GM12878 (cell line): ENCODE measurements around the gene ORAI3. TPM values are rescaled to one million over a fixed set of nuclear protein-coding genes. Genes with fewer than 3 reads are reported as not detected.

Source experiments
- ATAC-seq: fragments of 200-7000 bp; cut with Tn5 transposase; 3 replicates; pipeline ENCODE4 v1.9.1; 2020; ENCODE audit warnings: mild to moderate bottlenecking, moderate library complexity
- BruUV-seq: library from RNA; stranded (reverse); fragments of 400-500 nt; replicated peaks from 2 replicates; lab custom pipeline; 2021; lab: Mats Ljungman, UMichigan
- CTCF ChIA-PET: fragments of 300-600 bp; sonication (Branson Sonifier 250); formaldehyde crosslinking; extraction: SDS; loops from one replicate; lab custom pipeline; 2021; ENCODE audit warnings: inconsistent platforms; lab: Yijun Ruan, JAX
- POLR2A ChIA-PET: fragments of 350-600 bp; formaldehyde crosslinking; extraction: SDS; loops from one replicate; lab custom pipeline; 2021; ENCODE audit warnings: inconsistent platforms; lab: Charles Lee
- RAD21 ChIA-PET: fragments of 300-600 bp; sonication (Branson Sonifier 250); formaldehyde crosslinking; loops from one replicate; lab custom pipeline; 2023; ENCODE audit warnings: antibody characterized with exemption; ENCODE audit not compliant: unreplicated experiment; lab: Charles Lee
- SMC1A ChIA-PET: fragments of 300-600 bp; sonication (Branson Sonifier 250); formaldehyde crosslinking; loops from one replicate; lab custom pipeline; 2023; ENCODE audit not compliant: unreplicated experiment, uncharacterized antibody; lab: Charles Lee
- DNase-seq: peaks from one replicate; pipeline ENCODE4 v3.0.0-alpha.2; 2011; ENCODE audit warnings: low read depth, low spot score
- FAIRE-seq: peaks from 3 replicates; lab custom pipeline; 2011; peaks lifted over from hg19 to GRCh38; lab: Jason Lieb, UNC
- H2AFZ ChIP-seq: 2 replicates; pipeline ENCODE4 v1.6.0; 2011; ENCODE audit warnings: low read depth, low read length, control low read depth; ENCODE audit not compliant: control insufficient read depth
- H3K27ac ChIP-seq: 2 replicates; pipeline ENCODE4 v1.5.1; 2011; ENCODE audit warnings: control low read depth; ENCODE audit not compliant: control insufficient read depth, insufficient read depth
- H3K27me3 ChIP-seq, 2 experiments: replicated peaks in 1 of 2; 2 replicates each; pipeline versions ENCODE4 v1.6.0 to v1.6.1; 2011; ENCODE audit warnings: low read length in 1 of 2; ENCODE audit not compliant: control insufficient read depth in 2 of 2, insufficient read depth in 2 of 2
- H3K36me3 ChIP-seq, 2 experiments: 2 replicates each; pipeline ENCODE4 v1.5.1; 2011; ENCODE audit warnings: low read length in 1 of 2; ENCODE audit not compliant: control insufficient read depth in 2 of 2, insufficient read depth in 2 of 2
- H3K4me1 ChIP-seq: 2 replicates; pipeline ENCODE4 v1.6.1; 2011; ENCODE audit warnings: mild to moderate bottlenecking, low read length, moderate library complexity, mixed read lengths; ENCODE audit not compliant: control insufficient read depth, insufficient read depth
- H3K4me2 ChIP-seq: 2 replicates; pipeline ENCODE4 v1.6.0; 2011; ENCODE audit warnings: control low read depth; ENCODE audit not compliant: control insufficient read depth, insufficient read depth
- H3K4me3 ChIP-seq: fragments of 200-600 bp; sonication (generic); 2 replicates; pipeline ENCODE4 v1.5.1; 2016
- H3K79me2 ChIP-seq: 2 replicates; pipeline ENCODE4 v1.6.0; 2011; ENCODE audit warnings: low read length; ENCODE audit not compliant: control insufficient read depth, insufficient read depth
- H3K9ac ChIP-seq: 2 replicates; pipeline ENCODE4 v1.8.0; 2011; ENCODE audit warnings: low read length, control low read depth, mixed read lengths; ENCODE audit not compliant: control insufficient read depth, insufficient read depth
- H3K9me3 ChIP-seq: replicated peaks from 3 replicates; pipeline ENCODE4 v1.5.1; 2011; ENCODE audit warnings: mild to moderate bottlenecking, low read length; ENCODE audit not compliant: control insufficient read depth, insufficient read depth
- H4K20me1 ChIP-seq: 2 replicates; pipeline ENCODE4 v1.6.0; 2011; ENCODE audit not compliant: control insufficient read depth, insufficient read depth
- ATF2 ChIP-seq: IDR thresholded peaks from 2 replicates; pipeline ENCODE4 v1.6.1; 2012; ENCODE audit warnings: low read length, inconsistent platforms
- ATF7 ChIP-seq: fragments of 450-650 bp; IDR thresholded peaks from 2 replicates; pipeline ENCODE4 v1.6.1; 2016; ENCODE audit warnings: low read depth, mild to moderate bottlenecking
- FOXM1 ChIP-seq: IDR thresholded peaks from 2 replicates; pipeline ENCODE4 v1.6.1; 2012; ENCODE audit warnings: low read depth, mild to moderate bottlenecking, inconsistent platforms, low read length, moderate library complexity
- RELA ChIP-seq: fragments of 450-650 bp; IDR thresholded peaks from 2 replicates; pipeline ENCODE4 v1.8.0; 2014; ENCODE audit warnings: borderline replicate concordance; ENCODE audit not compliant: partially characterized antibody
- TBL1XR1 ChIP-seq: IDR thresholded peaks from 2 replicates; pipeline ENCODE4 v1.6.1; 2012; ENCODE audit warnings: low read depth, low read length, improper control_type of control experiment
- ZBTB40 ChIP-seq: fragments of 450-650 bp; IDR thresholded peaks from 2 replicates; pipeline ENCODE4 v1.6.1; 2016; ENCODE audit warnings: mild to moderate bottlenecking, moderate library complexity, borderline replicate concordance
- ZNF24 ChIP-seq: fragments of 450-650 bp; IDR thresholded peaks from 2 replicates; pipeline ENCODE4 v1.6.1; 2017; ENCODE audit warnings: antibody characterized with exemption, mild to moderate bottlenecking
- ZNF592 ChIP-seq: fragments of 450-650 bp; IDR thresholded peaks from 2 replicates; pipeline ENCODE4 v1.6.1; 2017; ENCODE audit warnings: mild to moderate bottlenecking, moderate library complexity
- ZNF687 ChIP-seq: fragments of 450-650 bp; IDR thresholded peaks from 2 replicates; pipeline ENCODE4 v1.6.1; 2017; ENCODE audit warnings: mild to moderate bottlenecking, moderate library complexity
- WGBS: methylation state at CpG from one replicate; pipeline ENCODE4 v1.1.6; 2016; ENCODE audit warnings: low lambda C conversion rate; ENCODE audit not compliant: insufficient replicate concordance, insufficient coverage; ENCODE audit errors: missing lambda C conversion rate; 5-methylcytosine and 5-hydroxymethylcytosine counted together
- in situ Hi-C: fragments of 300-500 bp; cut with MboI; formaldehyde crosslinking; loops from 9 replicates; pipeline ENCODE4 v1.14.3; 2018; ENCODE audit warnings: mixed read lengths
- intact Hi-C: fragments of 100-400 bp; cut with micrococcal nuclease; formaldehyde crosslinking; loops from one replicate; pipeline ENCODE4 v1.14.2; 2022; ENCODE audit not compliant: unreplicated experiment
- polyA plus RNA-seq, 11 experiments: library from polyadenylated mRNA; depleted of rRNA in 4 of 11; unstranded in 6 of 11; stranded (reverse) in 5 of 11; fragments of >200 nt; fragmentation: Nextera tagmentation in 4 of 11; fragmentation: Illumina TruSeq in 1 of 11; extraction: Ambion mirVana in 4 of 11; extraction: Trizol in 1 of 11; gene quantifications; 1 replicate in 1 of 11; 2 replicates in 10 of 11; pipeline versions ENCODE4 v1.2.1 to v1.2.3, GENCODE V29; 2011 to 2016; ENCODE audit warnings: inconsistent platforms in 2 of 11, missing spikeins in 2 of 11, low read depth in 1 of 11
- total RNA-seq, 4 experiments: library from RNA; depleted of rRNA in 3 of 4; stranded (reverse); fragments of >200 nt in 3 of 4; fragmentation: Illumina TruSeq in 1 of 4; extraction: Trizol in 1 of 4; gene quantifications; 2 replicates each; pipeline versions ENCODE4 v1.2.1 to v1.2.3, GENCODE V29; 2013 to 2021

Gene ORAI3
- total and polyA plus RNA-seq, 10 of the 15 experiments (the other 5 are each of a cell fraction or from before 2014, with no cell fraction given): 3.4 to 21.9 (median 16.2) TPM

- Histone ChIP-seq H3K4me1 (peaks cover 8% of the 10 kb centered on the region), H3K9ac (no peak overlapping the region), H3K27ac (no peak overlapping the region), H3K4me2 (no peak overlapping the region), H2AFZ (no peak overlapping the region), H3K79me2 (peaks cover 12% of the 10 kb centered on the region), H3K36me3 (peaks cover 28 to 31% of the 10 kb centered on the region in 2 experiments), H3K27me3 (no peaks in the 10 kb centered on the region), H4K20me1 (no peaks in the 10 kb centered on the region; the same call in 1 of the 2 replicates), H3K4me3 (no peak overlapping the region), H3K9me3 (no peaks in the 10 kb centered on the region)
- 98% methylated on average over 11 of the region's 11 CpGs for WGBS
- in situ Hi-C loops (no loop called here), intact Hi-C loops (no loop called here)
- CTCF ChIA-PET: no interaction called here
- POLR2A ChIA-PET: no interaction called here
- RAD21 ChIA-PET: no interaction called here
- TF ChIP-seq ATF7: no peak
- no peak for TF ChIP-seq FOXM1
- no peak for TF ChIP-seq ZBTB40
- TF ChIP-seq ATF2: no peak
- TF ChIP-seq ZNF687: no peak
- no peak for TF ChIP-seq RELA
- TF ChIP-seq ZNF592: no peak
- TF ChIP-seq TBL1XR1: no peak
- no peak for TF ChIP-seq ZNF24
- SMC1A ChIA-PET: interaction anchor here (1.7 kb wide), 1 partner anchor 24 kb away, joined by 3 read pairs; the partner anchor contains the start of gene HSD3B7
- BruUV-seq: no TSS peak
- DNase-seq (no peak), FAIRE-seq (no peak), ATAC-seq (no peak)
Measured at GRCh38 chr16:30961384-30961783, 12.5 kb downstream of the ORAI3 start.
